Measurements from ENCODE around the gene CFAP410.

The CFAP410 gene

DNA sequence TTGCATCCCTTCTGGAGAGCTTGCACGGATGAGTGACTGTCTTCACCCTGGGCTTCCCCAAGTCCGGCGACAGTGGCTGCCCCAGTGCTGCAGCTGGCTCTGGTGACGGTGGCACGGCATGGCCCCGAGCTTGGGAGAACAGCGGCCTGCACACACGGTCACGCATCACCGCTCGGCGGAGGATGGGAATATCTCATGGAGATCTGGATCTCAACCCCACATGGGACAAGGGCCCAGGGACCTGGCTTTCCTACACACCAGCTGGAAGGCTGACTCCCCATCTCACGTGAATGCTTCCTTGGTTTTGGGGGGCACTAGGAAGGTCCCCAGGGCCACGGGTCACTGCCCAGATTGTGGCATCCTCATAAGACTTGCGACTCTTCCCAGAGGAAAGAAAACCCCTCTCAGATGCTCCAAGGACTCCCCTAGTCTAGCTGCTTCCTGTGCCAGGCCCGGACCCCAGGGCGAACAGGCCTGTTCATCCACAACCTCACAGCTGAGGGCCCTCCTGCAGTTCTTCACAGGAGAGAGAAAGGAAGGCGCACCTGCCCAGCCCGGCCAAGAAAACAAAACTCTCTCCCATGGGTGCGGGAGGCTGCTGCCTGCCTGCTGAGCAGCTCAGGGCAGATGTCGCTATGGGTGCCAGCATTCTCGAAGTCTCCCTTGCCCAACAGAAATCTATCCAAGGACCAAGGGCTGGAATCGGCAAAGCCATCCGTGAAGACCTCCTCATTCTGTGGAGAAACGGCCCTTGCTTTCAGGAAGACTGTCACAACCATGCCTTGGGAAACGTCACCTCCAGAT is 9.9 kb downstream of the CFAP410 start:
- DNase-seq: no peak

DNA sequence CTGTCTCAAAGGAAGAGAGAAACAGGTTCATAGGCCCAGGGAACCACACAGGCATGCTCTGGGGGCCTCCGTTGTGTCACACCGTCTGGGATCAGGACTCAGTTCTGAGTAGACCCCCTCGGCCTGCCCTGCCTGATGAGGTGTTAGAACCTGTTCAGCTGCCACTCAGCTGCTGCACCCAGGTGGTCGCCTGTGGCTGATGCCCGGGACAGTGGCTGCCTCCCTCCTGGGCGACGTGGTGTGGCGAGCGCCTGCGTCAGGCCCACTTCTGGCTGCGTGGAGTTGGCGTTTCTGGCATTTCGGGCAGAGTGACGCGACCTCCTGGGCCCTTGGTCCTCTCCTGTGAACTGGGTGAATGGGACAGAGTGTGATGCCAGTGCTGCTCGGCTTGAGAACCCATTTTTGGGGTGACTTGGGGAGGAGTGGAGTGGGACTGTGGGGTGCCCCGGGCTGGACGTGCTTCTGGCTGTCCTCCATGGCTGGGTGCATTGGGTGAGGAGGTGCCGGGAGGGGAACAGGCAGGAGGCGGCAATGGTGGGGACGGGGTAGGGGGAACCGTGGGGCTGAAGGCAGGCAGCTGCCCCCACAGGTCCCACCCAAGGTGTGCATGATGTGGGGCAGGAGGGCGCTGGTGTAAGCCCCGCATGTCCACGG is 10.8 kb downstream of the CFAP410 start:
- DNase-seq: no peak

DNA sequence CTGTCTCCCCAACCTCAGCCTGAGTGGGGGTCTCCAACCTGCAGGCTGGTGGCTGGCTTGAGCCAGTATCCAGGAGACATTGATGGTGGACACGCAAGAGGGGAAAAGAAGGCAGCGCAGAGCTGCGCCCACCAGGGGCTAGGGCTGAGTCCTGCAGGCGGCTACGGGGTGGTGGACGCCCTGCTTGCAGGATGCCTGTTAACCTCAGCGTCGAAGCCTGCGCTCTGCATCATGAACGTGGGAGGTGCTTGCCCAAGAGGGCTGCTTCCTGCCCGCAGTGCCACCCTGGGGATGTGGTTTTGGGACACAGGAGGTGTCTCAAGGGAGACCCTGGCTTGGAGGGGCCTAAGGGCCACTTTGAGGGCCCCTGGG is 11.6 kb downstream of the CFAP410 start:
- no peak for DNase-seq

DNA sequence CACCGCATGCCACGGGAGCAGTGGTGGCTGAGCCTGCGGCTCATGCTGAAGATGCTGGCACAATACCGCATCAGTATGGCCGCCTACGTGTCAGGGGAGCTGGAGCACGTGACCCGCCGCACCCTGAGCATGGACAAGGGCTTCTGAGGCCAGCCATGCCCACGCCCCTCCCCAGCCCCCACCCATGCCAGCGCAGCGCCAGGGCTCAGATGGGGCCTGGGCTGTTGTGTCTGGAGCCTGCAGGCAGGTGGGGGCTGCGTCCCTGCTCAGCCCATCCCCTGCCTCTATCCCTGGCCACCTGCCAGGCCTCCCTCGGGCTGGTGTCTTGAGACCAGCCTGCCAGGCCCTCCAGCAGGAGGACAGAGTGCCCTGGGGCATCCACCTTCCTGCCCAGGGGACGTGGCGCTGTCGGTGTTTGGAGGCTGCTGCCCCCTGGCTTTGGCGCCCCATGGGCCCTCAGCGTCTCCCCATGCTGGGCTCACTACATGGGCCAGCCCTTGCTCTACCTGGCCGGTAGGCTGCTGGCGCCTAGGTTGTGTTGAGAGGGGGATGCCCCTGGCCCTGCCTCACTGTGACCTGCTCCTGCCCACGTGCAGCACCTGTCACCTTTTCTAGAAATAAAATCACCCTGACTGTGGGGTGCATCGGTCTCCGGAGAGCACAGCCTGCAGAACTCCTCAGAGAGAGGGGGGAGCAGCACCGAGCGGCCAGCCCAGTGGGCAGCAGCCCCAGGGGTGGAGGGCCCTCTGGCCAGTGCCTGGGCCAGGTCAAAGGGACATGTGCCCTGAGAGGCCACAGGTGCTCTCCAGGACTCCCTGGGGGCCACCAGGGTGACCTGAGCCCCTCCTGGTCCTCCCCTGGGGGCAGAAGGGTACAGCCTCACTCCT is 12.2 kb downstream of the CFAP410 start:
- DNase-seq: no peak

DNA sequence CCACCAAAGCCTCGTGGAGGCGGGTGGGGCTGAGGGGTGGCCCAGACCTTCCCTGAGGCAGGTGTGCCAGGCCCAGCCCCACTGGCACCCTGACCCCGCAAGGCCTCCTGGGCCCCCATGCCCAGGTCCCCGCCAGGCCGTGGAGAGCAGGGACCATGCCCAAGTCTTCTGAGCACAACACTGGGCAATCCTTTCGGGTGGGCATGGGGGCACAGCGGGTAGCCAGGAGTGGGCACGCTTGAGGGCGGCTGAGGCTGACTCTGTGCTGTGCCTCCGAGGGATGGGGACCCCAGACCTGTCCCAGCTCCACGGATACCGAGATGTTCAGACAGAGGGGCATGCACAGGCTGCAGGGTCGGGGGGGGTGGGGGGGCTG is 12.9 kb downstream of the CFAP410 start:
- DNase-seq: no peak

DNA sequence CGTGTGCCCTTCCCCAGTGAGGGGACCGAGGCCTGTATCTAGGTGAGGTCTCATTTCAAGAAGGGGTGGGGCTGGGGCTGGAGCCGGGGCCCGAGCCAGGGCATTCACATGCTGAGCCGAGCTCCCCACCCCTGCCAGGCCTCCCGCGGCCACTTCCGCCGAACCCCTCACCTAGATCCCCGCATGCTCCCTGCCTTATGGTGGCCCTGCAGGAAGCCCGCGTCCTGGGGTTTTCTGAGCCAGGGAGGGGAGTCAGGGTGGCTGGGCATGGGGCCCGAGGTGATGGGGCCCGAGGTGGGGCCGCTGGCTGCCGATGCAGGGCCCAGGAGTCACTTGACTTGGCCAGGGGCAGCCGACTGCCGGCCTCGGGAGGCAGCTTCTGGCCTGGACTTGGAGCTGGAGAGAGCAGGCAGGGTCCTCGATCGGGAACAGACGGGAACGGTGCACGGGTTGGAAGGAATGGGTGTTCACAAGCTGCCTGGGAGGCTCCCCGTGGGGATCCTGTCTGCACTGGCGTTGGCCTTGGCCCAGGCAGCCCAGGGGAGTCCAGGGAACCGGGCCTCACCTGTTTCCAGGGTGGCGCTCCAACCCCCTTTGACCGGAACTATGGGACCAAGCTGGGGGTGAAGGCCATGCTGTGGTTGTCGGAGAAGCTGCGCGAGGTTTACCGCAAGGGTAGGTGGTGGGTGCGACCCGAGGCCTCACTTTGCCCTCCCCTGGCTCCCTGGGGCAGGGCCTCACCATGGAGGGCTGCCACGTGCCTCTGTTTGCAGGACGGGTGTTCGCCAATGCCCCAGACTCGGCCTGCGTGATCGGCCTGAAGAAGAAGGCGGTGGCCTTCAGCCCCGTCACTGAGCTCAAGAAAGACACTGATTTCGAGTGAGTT is 13.6 kb downstream of the CFAP410 start:
- no peak for DNase-seq

DNA sequence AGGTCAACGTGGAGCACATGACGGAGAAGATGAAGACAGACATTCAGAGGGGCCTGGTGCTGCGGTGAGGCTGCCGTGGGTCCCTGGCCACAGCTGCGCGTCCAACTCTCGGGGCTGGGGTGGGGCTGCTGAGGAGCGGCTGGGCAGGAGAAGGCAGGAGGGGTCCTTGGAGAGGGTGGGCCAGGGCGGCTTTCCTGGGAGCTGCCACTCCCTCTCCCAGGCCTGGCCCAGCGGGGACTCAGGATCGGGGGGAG is 14.4 kb downstream of the CFAP410 start:
- DNase-seq: no peak

DNA sequence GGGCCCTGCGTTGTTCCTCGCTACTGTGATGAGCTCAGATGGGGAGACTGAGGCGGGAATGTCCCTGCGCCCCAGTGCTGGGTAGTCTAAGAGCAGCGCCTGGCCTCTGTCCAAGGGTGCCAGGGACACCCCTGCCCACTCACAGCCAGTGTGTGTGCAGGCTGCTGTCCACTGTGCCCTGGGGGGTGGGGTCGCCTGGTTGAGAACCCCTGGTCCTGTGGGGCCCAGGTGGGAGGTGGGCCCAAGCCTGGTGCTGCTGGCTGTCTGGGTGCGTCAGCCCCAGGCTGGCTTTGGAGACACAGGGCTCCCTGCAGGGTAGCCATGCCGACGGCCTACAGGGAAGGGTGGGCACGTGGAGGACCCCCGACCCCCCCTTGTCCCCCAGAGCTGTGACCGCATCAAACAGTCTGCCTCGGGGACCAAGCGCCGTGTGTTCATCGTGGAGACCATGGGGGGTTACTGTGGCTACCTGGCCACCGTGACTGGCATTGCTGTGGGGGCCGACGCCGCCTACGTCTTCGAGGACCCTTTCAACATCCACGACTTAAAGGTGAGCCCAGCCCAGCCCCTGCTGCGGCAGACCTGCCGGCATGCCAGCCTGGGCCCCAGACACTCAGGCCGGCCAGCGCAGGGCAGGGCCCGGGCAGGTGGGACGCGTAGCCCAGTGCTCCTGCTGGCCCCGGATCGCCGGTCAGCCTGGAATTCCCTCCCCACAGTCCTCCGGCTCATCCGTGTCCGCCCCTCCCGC is 14.9 kb downstream of the CFAP410 start:
- DNase-seq: no peak

DNA sequence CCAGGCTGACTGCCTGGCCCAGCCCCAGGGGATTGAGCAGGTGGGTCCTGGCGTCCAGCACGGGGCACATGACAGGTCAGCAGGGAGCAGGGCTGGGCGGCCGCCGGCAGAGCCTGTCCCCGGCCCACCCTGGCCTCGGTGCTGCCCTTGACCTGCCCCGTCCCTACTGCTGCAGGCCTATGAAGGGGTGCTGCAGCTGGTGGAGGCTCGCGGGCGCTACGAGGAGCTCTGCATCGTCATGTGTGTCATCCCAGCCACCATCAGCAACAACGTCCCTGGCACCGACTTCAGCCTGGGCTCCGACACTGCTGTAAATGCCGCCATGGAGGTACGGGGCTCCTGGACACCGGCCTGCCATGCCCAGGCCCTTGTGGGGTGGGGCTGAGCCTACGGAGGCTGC is 15.6 kb downstream of the CFAP410 start:
- DNase-seq: no peak

DNA sequence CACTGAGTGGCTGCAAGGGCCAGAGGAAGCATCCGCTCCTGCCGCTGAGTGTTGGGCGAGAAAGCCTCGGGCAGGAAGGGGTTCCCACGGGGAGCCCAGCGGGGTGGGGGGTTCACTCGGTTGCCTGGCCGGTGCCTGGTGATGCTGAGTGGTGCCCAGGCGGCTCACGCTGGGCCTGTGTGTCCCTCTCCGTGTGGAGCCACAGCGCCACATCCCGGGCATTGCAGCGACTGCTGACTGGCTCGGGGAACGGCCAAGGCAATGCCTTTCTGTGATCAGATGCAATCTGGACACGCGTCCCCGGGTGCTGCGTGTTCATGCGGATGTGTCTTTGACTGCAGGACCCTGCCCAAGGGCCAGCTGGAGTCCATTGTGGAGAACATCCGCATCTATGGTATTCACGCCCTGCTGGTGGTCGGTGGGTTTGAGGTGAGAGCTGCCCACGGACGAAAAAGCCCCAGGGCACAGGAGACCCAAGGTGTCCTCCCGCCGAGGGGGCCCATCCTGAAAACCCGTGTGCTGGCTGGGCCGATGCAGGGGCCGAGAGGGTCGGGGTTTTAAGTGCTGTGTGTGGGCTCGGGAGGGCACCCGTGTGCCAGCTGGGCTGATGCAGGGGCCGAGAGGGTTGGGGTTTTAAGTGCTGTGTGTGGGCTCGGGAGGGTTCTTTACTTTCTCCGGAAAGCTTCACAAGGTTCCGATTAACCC is 16.4 kb downstream of the CFAP410 start:
- DNase-seq: no peak

DNA sequence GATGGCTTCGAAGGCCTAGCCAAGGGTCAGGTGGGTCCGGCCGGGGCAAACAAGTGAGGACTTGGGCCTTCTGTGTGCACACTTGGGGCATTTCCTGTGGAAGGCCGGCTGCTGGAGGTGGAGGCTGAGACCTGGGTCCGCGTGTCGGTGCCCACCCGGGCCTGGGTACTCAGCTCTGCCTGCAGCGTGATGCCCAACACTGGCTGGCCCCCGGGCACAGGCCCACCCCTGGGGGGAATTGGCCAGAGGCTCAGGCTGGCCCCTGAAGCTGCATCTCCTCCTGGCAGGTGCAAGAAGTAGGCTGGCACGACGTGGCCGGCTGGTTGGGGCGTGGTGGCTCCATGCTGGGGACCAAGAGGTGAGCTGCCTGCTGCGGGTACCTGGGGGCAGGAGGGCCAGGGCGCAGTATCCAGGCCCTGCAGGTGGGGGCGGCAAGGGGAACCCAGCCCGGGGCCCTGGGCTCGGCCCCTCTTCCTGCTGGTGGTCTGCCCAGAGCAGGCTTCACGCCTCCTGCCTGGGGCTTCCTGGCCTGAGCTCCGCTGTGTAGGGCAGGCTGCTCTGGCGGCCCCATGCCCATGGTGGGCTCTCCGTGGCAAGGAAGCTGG is 17.2 kb downstream of the CFAP410 start:
- no peak for DNase-seq

DNA sequence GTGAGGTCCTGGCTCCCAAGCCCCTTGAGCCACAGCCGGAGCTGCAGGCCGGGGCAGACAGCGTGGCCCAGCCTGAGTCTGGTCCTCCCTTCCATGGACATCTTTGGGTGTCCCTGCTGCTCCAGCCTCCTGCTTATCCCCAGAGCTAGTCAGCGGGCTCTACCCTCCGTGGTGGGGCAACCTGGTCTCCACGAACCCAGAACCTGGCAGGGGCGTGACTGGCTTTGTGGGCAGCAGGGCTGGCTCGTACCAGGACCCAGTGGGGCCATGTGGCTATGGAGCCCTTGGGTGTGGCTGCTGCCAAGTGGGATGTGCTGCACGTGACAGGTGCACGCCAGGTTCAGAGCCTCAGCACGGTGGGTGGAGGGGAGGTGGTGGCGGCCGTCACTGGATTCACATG is 18.3 kb downstream of the CFAP410 start:
- DNase-seq: no peak

DNA sequence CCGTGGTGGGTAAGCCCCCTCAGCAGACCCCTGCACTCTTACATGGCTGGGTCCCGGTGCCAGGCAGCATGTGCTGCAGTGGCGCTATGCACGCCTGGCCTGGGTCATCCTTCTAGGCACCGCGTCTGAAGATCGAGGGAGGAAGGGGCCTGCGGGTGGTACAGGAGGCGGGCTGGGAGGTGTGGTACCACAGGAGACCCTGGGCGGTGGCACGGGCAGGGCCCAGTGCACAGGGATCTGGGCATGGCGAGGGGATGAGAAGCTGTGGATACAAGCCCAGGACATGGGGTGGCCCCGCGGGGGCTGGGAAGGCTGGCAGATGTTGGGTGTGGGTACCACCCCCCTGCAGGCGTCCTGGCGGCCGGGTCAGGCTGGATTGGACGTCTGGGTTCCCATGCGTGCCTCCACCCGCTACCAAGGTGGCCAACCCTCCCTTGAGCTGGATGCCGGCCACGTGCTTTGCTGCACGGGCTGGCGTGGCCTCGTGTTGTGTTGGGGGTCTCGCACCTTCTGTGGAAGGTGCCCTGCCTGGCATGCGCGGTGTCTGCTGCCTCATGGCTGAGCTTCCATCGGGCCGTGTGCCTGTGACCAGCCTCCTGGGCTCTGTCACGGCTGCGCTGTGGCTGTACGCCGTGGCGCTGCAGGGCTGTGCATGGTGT is 19.7 kb downstream of the CFAP410 start:
- DNase-seq: no peak

DNA sequence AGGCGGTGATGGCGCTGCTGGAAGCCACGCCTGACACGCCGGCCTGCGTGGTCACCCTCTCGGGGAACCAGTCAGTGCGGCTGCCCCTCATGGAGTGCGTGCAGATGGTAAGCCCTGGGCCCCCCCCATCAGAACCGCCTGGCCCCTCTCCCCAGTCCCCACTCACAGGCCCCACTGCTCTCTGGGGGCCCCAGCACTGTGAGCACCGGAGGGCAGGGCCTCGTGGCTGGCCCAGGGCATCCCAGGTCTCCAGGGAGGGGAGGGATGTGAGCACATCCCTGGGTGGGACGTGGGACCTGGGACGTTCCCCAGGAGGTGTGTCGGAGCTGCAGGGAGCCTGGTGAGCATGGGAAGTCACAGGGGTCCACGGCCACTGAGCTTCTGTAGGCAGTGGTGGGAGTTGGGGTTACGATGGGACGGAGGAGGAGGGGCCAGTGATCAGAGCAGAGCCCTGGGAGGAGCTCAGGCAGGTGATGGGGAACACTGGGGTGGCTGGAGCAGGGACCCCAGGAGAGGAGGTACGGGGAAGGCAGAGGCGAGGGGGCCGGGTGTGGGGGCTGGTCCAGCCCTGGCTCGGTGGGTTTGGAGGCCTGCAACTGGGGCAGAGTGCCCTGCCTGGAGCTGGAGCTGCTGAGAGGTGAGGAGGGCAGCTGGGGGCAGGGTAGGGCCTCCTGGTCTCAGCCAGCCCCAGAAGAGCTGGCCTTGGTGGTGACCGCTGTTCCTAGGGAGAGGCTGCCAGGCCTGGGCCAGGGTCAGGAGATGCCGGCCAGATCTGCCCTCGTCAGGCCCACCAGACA is 20.5 kb downstream of the CFAP410 start:
- no peak for DNase-seq

DNA sequence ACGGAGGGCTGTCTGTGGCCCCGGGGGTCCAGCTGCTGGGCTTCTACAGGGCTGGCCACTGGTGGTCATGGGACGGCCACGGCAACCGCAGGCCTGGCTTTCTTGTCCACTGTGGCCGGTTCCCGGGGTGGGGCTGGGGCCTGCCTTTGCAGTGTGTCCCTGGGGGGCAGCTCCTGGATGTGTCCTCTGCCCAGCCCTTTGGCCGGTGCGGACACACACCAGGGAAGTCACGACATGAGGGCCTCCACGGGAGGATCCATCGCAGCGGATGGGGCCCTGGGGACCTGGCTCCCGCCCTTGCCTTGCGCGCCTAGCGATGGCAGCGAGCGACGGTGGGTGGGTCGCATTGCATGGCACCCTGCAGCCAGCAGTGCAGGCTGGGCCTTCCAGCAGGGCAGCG is 21.3 kb downstream of the CFAP410 start:
- DNase-seq: no peak

DNA sequence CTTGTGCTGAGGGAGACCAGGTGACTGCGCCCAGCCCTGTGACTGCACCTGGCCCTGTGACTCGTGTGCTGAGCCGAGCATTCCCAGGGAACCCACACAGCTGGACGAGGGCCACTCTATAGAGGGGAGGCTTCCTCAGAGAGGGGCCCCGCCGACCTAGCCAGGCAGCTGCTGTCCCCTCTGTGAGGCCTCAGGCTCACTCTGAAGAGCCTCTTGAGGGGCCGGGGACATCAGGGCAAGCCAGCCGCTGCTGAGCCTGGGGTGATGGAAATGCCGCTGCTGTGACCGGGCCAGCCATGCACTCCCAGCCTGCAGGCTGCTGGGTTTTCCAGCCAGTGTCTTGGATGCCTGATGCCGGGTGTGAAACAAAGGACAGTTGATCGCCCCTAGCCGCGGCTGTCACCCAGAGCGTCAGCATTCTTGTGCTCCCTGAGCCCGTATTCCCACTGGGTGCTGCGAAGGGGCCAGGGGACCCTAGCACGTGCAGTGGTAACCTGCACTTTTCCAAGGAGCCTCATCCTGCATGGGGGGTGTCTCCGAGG is 21.9 kb downstream of the CFAP410 start:
- DNase-seq: no peak

DNA sequence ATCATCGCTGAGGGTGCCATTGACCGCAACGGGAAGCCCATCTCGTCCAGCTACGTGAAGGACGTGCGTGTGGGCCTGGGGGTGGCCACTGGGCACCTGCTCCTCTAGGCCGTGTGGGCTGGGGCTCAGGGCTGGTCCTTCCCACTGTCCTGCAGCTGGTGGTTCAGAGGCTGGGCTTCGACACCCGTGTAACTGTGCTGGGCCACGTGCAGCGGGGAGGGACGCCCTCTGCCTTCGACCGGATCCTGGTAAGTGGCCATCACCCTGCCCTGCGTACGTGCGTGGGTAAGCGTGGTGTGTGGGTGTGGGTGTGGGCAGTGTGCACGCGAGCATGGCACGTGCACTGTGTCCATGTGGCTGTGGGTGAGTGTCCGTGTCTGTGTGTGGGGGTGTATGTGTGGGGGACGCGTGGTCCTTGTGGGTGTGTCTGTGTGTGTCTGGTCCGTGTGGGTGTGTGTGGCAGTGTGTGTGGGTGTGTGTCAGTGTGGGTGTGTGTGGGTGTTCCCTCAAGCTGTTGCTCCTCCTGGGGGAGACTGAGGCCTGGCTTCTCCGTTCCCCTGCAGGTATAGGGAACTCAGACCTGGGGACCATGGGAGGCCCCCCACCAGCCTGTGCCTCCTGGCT is 22.8 kb downstream of the CFAP410 start:
- no peak for DNase-seq

DNA sequence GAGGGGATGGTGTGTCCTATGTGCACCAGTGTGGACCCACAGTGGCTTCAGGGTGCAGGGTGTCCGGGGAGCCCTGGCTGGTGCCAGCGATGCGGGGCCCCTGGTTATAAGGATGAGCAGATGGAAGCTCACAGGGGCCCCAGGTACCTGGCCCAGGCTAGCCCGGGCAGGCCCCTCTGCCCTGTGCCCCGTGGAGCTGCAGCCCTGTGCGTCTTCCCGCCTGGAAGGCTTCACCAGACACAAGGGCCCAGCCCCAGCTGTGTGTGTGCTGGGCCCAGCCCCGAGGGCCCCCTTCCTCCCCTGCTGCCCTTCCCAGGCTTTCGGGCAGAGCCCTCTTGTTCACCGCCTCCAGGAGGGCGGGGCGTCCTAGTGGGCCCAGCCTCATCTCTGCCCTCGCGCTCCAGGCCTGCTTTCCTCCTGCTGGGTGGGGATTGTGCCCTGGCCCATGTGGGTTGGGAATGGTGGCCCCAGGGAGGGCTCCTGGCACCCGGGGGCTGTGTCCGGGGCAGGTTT is 23.4 kb downstream of the CFAP410 start:
- DNase-seq: no peak

DNA sequence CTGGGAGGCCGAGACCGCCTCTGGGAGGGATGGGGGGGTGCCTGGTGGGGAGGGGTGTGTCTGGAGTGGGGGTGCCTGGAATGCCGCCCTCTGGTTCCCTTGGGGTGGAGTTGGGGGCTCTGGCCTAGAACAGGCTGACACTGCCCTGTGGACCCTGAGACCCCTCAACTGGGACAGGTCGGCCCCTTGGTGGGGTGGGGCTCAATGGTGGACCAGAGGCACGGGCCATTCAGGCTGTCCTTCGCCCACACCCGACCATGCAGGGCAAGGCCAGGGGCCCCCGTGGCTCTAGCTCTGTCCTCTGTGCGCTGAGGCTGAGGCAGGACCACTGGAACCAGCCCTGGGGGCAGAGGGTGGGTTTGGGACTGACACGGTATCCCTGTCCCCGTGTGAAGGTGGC is 24.6 kb downstream of the CFAP410 start:
- no peak for DNase-seq
